IPS-18c (cell line): ENCODE data around the gene PLAGL1.

ENCODE experiments used
- H3K4me3 ChIP-seq: 2 replicates; pipeline ENCODE4 v1.7.0; 2013; ENCODE audit warnings: low read depth, mild to moderate bottlenecking, low read length, moderate library complexity; ENCODE audit not compliant: insufficient read depth
- H3K9me3 ChIP-seq: one replicate; pipeline ENCODE4 v1.6.1; 2013; ENCODE audit warnings: mild to moderate bottlenecking, low read length, moderate library complexity; ENCODE audit not compliant: control insufficient read depth, insufficient read depth

PLAGL1 gene

GRCh38 chr6:143957679-143958274 lies 50.3 kb downstream of the PLAGL1 start:
- H3K4me3 ChIP-seq, result no peak overlapping the region
- no peaks in the 10 kb centered on the region for H3K9me3 ChIP-seq

DNA sequence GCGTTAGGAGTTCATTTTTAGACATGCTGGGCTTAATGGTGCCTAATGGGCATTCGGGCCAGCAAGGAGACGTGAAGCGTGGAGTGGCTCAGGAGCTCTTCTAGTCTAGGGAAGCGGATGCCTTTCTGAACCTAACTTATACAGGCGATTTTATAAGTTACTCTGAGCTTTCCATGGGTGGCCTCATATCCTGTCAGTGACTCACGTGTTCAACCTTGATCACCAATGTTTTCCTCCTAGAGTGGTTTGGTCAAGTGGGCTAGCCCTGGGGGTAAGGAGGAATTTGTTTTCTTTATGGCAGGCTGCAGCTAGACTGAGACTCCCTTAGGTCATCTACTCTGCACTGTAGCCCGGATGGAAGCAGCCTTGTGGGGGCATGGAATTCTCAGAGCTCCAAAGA lies 52.1 kb downstream of the PLAGL1 start:
- Histone ChIP-seq H3K9me3 (no peaks in the 10 kb centered on the region), H3K4me3 (no peak overlapping the region)

GRCh38 chr6:143953922-143954321 lies 54.1 kb downstream of the PLAGL1 start:
- no peak overlapping the region for H3K4me3 ChIP-seq
- H3K9me3 ChIP-seq, result no peaks in the 10 kb centered on the region

GRCh38 chr6:143952947-143953701 lies 54.9 kb downstream of the PLAGL1 start:
- Histone ChIP-seq H3K4me3 (no peak overlapping the region), H3K9me3 (no peaks in the 10 kb centered on the region)

DNA sequence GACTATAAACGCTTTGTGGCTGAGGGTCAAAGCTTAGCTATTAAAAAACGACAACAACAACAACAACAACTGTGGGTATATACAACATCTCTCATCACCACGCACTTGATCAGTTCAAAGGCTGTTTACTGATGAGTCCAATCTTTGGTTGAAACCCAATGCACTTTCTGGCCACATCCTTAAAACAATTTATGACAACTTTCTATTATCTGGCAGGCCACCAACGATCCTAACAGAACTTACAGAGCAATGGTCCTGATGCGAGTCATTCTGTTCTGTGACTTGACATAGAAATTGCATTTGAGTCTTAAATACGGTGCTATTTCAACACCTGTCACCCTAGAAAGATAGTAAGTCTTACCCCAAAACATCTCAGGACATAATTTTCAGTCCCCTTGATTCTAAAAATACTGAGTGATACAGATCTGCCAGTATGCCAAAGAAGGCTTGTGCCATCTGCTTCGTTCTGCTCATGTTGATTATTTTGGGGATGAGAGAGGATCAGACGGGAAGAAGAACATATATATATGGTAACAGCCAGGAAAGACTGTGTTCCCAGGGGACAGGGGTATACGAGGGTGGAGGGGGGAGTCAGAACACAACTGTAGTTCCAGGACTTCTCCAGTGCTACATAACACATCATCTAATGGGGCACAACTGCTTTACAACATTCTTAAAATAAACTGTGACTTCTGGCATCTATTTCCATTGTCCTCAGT lies 55.8 kb downstream of the PLAGL1 start:
- H3K4me3 ChIP-seq, result no peak overlapping the region
- no peaks in the 10 kb centered on the region for H3K9me3 ChIP-seq

GRCh38 chr6:143950875-143951274 lies 57.2 kb downstream of the PLAGL1 start:
- no peaks in the 10 kb centered on the region for H3K9me3 ChIP-seq
- no peak overlapping the region for H3K4me3 ChIP-seq

DNA sequence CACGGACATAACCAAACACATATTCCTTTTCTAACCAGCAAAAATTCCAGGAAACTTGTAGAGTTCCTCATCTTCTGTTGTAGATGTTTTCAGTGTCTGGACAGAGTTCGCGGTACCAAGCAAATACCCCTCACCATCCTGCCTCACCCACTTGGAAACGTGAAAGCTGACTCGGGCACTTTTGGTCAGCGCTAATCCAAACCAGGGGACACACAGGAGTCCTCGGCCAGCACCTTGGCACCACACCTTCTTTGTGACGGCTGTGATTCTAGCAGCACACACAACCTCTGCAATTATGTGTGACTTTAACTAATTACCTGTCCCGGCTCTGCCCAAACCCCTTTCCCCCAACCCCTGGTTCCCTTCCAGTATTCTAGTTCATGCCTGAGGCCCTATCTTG lies 58.1 kb downstream of the PLAGL1 start:
- Histone ChIP-seq H3K4me3 (no peak overlapping the region), H3K9me3 (no peaks in the 10 kb centered on the region)

DNA sequence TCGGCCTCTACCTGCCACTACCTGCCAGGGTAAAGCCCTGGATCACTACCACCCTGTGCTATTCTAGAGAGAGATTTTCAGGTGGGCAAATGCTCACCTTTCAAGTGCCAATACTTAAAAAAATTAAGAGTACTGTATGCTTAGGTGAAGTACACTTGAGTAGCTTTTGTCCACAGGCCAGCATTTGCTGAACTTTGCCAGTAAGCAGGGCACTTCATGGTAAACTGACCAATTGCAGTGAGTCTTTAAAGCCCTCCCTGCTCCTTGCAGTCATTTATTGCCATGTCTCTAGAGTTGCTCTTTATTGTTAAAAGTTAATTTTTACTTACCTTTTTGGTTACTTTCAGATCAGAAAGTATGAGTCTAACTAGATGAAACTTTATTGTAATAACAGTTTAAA lies 58.5 kb downstream of the PLAGL1 start:
- Histone ChIP-seq H3K4me3 (no peak overlapping the region), H3K9me3 (no peaks in the 10 kb centered on the region)

DNA sequence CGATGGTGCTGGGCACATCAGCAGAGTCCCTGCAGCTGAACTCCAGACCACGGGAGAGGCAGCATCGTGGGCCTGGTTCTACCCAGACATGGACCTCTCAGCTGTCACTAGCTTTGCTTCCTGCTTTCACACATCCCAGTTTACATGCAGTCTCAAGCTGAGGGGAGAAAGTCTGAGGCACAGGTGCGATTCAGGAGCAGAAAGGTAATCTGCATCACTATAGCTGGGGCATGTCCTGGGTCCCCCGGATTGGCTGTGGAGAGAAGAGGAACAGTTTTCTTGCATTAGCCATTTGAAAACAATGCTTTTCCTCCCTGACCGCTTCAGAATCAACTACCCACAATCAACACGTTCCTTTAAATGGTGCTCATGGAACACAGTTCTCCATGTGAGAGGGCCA lies 59.9 kb downstream of the PLAGL1 start:
- Histone ChIP-seq H3K9me3 (no peaks in the 10 kb centered on the region), H3K4me3 (no peak overlapping the region)

DNA sequence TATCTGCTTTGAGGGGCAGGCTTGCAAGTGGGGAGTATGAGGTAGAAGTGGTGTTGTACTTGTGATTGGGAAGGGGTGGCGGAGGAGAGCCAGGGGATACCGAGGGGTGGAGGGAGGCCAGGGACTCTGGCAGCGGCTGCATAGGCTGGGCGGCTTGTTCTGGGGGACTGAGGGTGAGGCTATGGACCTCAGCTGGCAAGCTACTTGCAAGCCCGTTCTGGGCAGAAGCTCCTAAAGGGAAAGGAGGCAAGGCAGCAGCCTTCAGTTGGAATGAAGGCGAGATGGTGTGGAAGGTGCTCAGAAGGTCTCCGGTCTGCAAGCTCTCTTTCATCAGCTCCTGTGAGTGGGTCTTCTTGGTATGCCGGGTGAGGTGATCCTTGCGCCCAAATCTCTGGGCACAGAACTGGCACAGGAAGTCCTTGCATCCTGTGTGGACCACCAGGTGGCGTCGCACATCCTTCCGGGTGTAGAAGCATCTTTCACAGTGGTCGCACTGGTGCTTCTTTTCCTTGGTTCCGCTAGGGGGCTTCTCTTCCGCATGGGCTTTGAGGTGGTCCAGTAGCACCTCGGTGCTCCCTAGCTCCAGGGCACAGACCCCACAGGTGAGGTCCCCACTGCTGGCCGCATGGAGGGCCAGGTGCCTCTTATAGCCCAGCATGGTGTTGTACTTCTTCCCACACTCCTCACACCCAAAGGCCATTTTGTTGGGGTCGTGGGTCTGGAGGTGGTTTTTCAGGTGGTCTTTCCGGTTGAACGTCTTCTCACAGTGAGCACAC lies 66.0 kb downstream of the PLAGL1 start:
- Histone ChIP-seq H3K4me3 (no peak overlapping the region), H3K9me3 (no peaks in the 10 kb centered on the region)

GRCh38 chr6:143940011-143940597 lies 68.0 kb downstream of the PLAGL1 start:
- Histone ChIP-seq H3K4me3 (no peak overlapping the region), H3K9me3 (no peaks in the 10 kb centered on the region)

GRCh38 chr6:143939364-143939763 lies 68.7 kb downstream of the PLAGL1 start:
- H3K4me3 ChIP-seq, result no peak overlapping the region

GRCh38 chr6:143937668-143937970 lies 70.4 kb downstream of the PLAGL1 start:
- no peaks in the 10 kb centered on the region for H3K9me3 ChIP-seq
- no peak overlapping the region for H3K4me3 ChIP-seq

More at GRCh38 chr6:143939364-143939763, 68.7 kb downstream of the PLAGL1 start:
- no peaks in the 10 kb centered on the region for H3K9me3 ChIP-seq

- H3K4me3 ChIP-seq, result no peak overlapping the region
- no peaks in the 10 kb centered on the region for H3K9me3 ChIP-seq
Observed at GRCh38 chr6:143936778-143937667, 71.0 kb downstream of the PLAGL1 start.

- H3K9me3 ChIP-seq, result peaks cover 2% of the 10 kb centered on the region
- H3K4me3 ChIP-seq, result no peak overlapping the region
Observed at GRCh38 chr6:143936347-143936746, 71.7 kb downstream of the PLAGL1 start.

DNA sequence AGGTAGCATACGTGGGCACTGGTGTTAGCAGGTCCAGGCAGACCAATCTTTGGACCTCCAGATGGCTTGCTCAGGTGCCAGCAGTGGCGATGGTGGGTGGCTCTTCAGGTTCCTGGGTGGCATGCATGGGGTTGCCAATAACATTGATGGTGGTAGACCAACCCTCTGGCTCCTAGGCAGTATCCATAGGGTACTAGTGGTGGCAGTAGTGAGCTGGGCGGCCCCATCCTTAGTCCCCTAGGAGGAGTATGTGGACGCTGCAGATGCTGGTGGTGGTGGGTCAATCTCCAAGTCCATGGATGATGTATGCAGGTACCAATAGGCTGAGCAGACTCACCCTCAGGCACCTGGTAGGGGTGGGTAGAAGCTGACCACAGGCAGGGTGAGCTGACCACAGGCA lies 73.2 kb downstream of the PLAGL1 start:
- H3K9me3 ChIP-seq, result peaks cover 2% of the 10 kb centered on the region

More for the DNA sequence above, 73.2 kb downstream of the PLAGL1 start:
- H3K4me3 ChIP-seq, result no peak overlapping the region
